HG03039 (cell line): Measurements from ENCODE around the gene SUZ12.
"Not testable (repeated sequence)": the region's sequence is repeated elsewhere in the genome, so short reads cannot be mapped to it uniquely, and the experiment has no call there.

ENCODE experiments used
- ATAC-seq: cut with Tn5 transposase; IDR thresholded peaks from one replicate; pipeline ENCODE4 v1.9.1; 2021; ENCODE audit warnings: mild to moderate bottlenecking, moderate library complexity; ENCODE audit not compliant: unreplicated experiment

SUZ12 gene

GRCh38 chr17:31942396-31942795, 5.6 kb downstream of the SUZ12 start:
- not testable (repeated sequence) for ATAC-seq

DNA sequence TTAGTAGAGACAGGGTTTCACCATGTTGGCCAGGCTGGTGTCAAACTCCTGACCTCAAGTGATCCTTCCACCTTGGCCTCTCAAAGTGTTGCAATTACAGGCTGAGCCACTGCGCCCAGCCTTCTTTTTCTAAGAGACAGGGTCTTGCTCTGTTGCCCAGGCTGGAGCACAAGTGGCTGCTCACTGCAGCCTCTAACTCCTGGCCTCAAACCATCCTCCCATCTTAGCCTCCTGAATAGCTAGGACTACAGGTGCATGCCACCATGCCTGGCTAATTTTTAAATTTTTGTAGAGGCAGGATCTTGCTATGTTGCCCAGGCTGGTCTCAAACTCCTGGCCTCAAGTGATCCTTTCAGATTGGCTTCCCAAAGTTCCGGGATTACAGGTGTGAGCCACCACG, 15.1 kb downstream of the SUZ12 start:
- ATAC-seq = not testable (repeated sequence)

- not testable (repeated sequence) for ATAC-seq
Observed at GRCh38 chr17:31964131-31964530, 27.3 kb downstream of the SUZ12 start.

DNA sequence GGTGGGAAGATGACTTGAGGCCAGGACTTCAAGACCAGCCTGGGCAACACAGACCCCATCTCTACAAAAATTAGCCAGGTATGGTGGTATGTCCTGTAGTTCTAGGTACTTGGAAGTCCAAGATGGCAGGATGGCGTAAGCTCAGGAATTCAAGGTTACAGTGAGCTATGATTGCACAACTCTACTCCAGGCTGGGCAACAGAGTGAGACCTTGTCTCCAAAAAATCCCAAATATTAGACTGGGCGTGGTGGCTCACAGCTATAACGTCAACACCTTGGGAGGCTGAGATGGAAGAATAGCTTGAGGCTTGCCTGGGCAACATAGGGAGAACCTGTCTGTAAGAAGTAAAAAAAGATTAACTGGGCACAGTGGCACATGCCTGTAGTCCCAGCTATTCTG, 30.8 kb downstream of the SUZ12 start:
- ATAC-seq = no peak

DNA sequence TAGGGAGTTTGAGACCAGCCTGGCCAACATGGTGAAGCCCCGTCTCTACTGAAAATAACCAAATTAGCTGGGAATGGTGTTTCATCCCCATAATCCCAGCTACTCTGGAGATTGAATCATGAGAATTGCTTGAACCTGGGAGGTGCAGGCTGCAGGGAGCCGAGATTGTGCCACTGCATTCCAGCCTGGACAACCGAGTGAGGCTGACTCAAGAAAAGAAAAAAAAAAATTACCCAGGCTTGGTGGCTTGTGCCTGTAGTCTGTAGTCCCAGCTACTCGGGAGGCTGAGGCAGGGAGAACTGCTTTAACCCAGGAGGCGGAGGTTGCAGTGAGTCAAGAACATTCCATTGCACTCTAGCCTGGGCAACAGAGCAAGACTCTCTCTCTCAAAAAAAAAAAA, 33.6 kb downstream of the SUZ12 start:
- ATAC-seq = not testable (repeated sequence)

- not testable (repeated sequence) for ATAC-seq
Observed at GRCh38 chr17:31974269-31975071, 37.7 kb downstream of the SUZ12 start.

DNA sequence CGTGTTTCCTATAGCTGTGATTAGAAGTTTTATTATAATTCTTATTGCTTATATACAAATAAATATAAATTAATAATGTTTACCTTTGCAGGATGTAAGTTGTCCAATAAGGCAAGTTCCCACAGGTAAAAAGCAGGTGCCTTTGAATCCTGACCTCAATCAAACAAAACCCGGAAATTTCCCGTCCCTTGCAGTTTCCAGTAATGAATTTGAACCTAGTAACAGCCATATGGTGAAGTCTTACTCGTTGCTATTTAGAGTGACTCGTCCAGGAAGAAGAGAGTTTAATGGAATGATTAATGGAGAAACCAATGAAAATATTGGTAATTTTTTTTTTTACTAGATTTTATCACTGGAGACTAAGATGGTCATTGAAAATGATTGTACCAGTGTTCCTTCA, 38.6 kb downstream of the SUZ12 start:
- ATAC-seq = not testable (repeated sequence)

DNA sequence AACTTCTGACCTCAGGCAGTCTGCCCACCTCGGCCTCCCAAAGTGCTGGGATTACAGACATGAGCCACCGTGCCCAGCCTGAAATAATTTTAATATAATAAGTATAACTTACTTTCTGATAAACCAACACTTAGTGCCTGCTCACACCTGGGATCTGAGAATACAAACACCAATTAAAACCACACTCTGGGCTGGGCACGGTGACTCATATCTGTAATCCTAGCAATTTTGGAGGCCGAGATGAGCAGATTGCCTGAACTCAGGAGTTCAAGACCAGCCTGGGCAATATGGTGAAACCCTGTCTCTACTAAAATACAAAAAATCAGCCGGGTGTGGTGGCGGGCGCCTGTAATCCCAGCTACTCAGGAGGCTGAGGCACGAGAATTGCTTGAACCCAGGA, 55.0 kb downstream of the SUZ12 start:
- not testable (repeated sequence) for ATAC-seq

- no peak for ATAC-seq
Observed at GRCh38 chr17:31997005-31997404, 60.2 kb downstream of the SUZ12 start.

- peak; percentile 76 for ATAC-seq
Observed at GRCh38 chr17:32006957-32007462, 70.2 kb downstream of the SUZ12 start, which contains the start of gene LRRC37B. TSS of gene LRRC37B (plus strand) at chr17:32007383. CDS start at chr17:32021393, 14,010 bp downstream.

DNA sequence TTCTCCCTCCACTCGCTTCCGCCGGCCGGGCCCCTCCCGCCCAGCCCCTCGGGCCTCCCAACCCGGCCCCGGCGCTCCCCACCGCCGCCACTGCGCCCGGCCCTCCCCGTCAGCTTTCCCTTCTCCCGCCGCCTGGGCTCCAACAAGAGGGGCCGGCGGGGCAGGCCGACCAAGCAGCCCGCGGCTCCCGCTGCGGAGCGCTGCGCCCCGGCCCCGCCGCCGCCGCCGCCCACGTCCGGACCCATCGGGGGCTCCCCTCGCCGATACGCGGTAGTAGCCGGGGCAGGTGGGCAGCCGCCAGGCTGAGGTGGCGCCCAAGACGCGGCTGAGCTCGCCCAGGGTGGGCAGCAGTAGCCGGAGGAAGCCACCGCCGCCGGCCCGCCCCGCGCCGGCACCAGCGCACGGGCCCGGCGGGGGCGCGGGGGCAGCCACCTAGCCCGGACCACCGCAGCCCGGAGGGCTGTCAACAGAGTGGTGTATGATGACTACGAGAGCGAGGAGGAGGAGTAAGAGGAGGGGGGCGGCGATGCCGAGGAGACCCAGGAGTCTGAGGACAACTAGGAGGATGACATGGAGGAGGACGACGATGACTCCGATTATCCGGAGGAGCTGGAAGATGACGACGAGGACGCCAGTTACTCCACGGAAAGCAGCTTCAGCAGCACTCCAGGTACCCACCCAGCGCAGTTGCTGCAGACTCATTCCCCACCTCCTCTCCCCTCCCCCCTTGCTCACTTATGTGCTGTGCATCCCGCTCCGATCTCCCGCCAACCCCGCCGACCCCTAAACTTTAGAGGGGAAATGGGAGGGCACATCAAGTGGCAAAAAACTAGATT, 70.9 kb downstream of the SUZ12 start:
- ATAC-seq = peak; percentile 30

DNA sequence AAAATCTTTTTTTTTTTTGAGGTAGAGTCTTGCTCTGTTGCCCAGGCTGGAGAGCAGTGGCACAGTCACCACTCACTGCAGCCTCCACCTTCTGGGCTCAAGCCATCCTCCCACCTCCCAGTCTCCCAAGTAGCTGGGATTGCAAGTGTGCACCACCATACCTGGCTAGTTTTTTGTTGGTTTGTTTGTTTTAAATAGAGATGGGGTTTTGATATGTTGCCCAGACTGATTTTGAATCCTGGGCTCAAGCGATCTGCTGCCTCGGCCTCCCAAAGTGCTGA, 72.4 kb downstream of the SUZ12 start:
- no peak for ATAC-seq

DNA sequence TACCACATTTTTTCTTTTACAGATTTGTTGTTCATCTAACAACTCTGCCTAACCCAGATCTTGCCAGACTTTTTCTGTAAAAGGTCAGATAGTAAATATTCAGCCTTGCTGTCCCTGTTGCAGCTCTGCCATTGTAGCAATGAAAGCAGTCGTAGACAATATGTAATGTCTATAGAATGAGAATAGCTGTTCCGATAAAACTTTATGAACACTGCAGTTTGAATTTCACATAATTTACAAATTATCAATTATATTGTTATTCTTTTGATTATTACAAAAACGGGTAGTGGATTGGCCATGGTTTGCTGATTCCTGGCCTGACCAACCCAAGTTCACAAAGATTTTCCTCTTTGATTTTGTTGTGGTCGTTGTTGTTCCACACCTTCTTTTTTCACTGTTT, 73.3 kb downstream of the SUZ12 start:
- ATAC-seq = no peak

GRCh38 chr17:32015245-32016013, 78.6 kb downstream of the SUZ12 start:
- ATAC-seq = no peak

DNA sequence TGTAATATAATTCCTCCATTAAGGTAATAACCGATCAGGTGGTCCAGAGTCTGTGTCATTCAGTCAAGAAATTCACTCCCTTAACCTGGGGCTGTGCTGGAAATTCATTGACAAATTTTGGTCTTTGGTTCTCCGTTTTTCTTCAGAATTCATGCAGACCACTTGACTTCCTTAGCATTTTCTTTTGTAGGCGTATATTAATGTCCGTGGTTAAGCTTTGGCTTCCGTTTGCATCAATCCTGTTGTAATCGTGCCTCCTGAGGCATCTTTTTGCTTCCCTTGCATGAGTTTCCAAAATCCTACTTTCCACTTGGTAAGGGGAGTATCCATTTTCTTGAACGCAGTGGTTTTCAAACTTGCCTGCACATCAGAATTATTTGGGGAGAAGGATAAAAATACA, 79.4 kb downstream of the SUZ12 start:
- no peak for ATAC-seq

DNA sequence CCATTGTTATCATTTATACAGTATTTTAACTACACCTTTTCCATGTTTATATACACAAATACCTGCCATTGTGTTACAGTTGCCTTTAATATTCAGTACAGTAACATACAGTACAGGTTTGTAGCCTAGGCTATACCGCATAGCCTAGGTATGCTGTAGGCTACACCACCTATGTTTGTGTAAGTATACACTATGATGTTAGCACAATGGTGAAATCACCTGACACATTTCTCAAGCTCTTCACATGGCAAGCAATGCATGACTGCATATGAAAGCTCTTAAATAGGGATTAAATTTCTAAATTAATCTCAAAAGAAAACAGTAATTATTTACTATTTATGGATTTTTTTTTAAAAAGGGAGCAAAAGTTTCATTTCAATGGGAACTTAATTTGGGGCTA, 82.4 kb downstream of the SUZ12 start:
- no peak for ATAC-seq

DNA sequence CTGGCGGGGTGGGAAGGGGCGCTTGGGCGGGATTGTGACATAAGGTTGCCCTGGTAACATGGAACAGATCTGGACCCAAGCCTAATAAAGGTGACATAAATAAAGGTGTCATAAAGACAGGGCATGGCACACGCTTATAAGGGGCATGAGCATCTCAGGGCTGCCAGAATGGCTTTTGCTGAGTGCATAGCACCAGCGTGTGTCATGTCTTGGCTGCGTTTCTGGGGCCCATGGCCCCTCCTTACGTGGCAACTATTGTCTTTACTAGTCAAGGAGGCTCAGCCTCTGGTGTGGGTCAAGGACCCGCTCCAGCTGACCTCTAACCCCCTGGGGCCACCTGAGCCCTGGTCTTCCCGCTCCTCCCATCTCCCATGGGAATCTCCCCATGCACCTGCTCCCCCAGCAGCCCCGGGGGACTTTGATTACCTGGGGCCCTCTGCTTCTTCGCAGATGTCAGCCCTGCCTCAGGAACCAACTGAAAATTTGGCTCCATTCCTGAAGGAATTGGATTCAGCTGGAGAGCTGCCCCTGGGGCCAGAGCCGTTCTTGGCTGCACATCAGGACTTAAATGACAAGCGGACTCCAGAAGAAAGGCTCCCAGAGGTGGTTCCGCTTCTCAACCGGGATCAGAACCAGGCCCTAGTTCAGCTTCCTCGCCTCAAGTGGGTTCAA, 84.3 kb downstream of the SUZ12 start:
- no peak for ATAC-seq

GRCh38 chr17:32021615-32021955, 84.8 kb downstream of the SUZ12 start:
- no peak for ATAC-seq

DNA sequence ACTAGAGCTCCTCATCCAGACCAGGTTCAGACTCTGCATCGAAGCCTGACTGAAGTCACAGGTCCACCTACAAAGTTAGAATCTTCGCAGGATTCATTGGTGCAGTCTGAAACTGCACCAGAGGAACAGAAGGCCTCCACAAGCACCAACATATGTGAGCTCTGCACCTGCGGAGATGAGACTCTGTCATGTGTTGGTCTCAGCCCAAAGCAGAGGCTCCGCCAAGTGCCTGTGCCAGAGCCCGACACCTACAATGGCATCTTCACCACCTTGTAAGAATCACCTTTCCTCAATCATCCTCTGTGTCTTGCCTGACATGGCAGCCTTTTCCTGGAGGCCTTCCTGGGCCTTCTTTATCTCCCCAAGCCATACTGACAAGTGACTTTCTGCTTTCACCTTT, 85.7 kb downstream of the SUZ12 start:
- ATAC-seq = not testable (repeated sequence)

DNA sequence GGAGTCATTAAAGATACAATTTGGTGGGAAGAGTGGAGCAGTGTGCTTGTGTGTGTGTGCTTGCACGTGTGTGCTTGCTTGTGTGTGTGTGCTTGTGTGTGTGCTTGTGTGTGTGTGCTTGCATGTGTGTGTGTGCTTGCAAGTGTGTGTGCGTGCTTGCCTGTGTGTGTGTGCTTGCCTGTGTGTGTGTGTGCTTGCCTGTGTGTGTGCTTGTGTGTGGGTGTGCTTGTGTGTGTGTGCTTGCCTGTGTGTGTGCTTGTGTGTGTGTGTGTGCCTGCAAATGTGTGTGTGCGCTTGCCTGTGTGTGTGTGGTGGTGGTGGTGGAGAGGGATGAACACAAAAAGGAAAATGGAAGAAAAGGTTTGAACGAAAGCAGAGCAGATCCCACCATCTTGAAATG, 90.5 kb downstream of the SUZ12 start:
- not testable (repeated sequence) for ATAC-seq

DNA sequence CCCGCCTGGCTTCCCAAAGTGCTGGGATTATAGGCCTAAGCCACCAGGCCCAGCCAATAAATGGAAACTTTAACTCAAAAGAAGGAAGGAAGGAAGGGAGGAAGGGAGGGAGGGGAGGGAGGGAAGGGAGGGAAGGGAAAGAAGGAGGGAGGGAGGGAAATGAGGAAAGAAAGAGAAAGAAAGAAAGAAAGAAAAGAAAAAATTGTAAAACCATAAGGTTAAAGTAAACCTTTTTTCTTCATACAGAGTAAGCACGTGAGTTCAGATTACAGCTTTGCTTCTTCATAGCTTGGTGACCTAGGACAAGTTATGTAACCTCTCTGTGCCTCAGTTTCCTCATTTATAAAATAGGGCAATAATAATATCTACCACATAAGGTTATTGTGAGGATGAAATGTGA, 96.4 kb downstream of the SUZ12 start:
- no peak for ATAC-seq
